DOHH2 (cell line): ENCODE data around the gene RSBN1.
"Not testable (repeated sequence)": the region's sequence is repeated elsewhere in the genome, so short reads cannot be mapped to it uniquely, and the experiment has no call there.

ENCODE experiments used
- H3F3A ChIP-seq: fragments of 200-600 bp; sonication (generic), shearing (Covaris generic); 2 replicates; pipeline ENCODE4 v1.6.0; 2016; ENCODE audit warnings: antibody characterized with exemption, mild to moderate bottlenecking; ENCODE audit not compliant: control insufficient read depth, insufficient read depth
- H3K27ac ChIP-seq: fragments of 200-600 bp; sonication (generic); 2 replicates; pipeline ENCODE4 v1.5.1; 2014; ENCODE audit warnings: low read depth, mild to moderate bottlenecking, low read length, moderate library complexity
- H3K27me3 ChIP-seq: fragments of 200-600 bp; sonication (generic); 2 replicates; pipeline ENCODE4 v1.6.1; 2014; ENCODE audit warnings: mild to moderate bottlenecking, low read length, mixed read lengths; ENCODE audit not compliant: control insufficient read depth
- H3K36me3 ChIP-seq: fragments of 200-600 bp; sonication (generic); 2 replicates; pipeline ENCODE4 v1.6.1; 2014; ENCODE audit warnings: mild to moderate bottlenecking, low read length, moderate library complexity, mixed read lengths; ENCODE audit not compliant: control insufficient read depth
- H3K4me1 ChIP-seq: fragments of 200-600 bp; sonication (generic); 2 replicates; pipeline ENCODE4 v1.6.1; 2014; ENCODE audit warnings: mild to moderate bottlenecking, low read length, mixed read lengths; ENCODE audit not compliant: control insufficient read depth
- H3K4me2 ChIP-seq: fragments of 200-600 bp; sonication (generic); 2 replicates; pipeline ENCODE4 v1.6.0; 2014; ENCODE audit warnings: mild to moderate bottlenecking, low read length, moderate library complexity
- H3K4me3 ChIP-seq: fragments of 200-600 bp; sonication (generic); 2 replicates; pipeline ENCODE4 v1.5.1; 2014; ENCODE audit warnings: mild to moderate bottlenecking, low read length, mixed read lengths
- H3K79me2 ChIP-seq: fragments of 200-600 bp; sonication (generic); 2 replicates; pipeline ENCODE4 v1.6.1; 2014; ENCODE audit warnings: mild to moderate bottlenecking, low read length, mixed read lengths; ENCODE audit not compliant: control insufficient read depth
- H3K9me2 ChIP-seq: fragments of 200-600 bp; sonication (generic); replicated peaks from 2 replicates; pipeline ENCODE4 v1.6.1; 2014; ENCODE audit warnings: mild to moderate bottlenecking, low read length, mixed read lengths; ENCODE audit not compliant: control insufficient read depth
- H3K9me3 ChIP-seq: fragments of 200-600 bp; sonication (generic); 2 replicates; pipeline ENCODE4 v1.6.1; 2014; ENCODE audit warnings: antibody characterized with exemption, low read length, mixed read lengths; ENCODE audit not compliant: control insufficient read depth, insufficient read depth
- H4K20me1 ChIP-seq: fragments of 200-600 bp; sonication (generic); 2 replicates; pipeline ENCODE4 v1.6.0; 2014; ENCODE audit warnings: low read depth, mild to moderate bottlenecking, antibody characterized with exemption, low read length, moderate library complexity; ENCODE audit not compliant: control insufficient read depth, insufficient read depth
- CTCF ChIP-seq: fragments of 200-600 bp; sonication (generic); IDR thresholded peaks from one replicate; pipeline ENCODE4 v1.5.1; 2014; ENCODE audit warnings: antibody characterized with exemption, mild to moderate bottlenecking, low read depth, low read length; ENCODE audit not compliant: poor library complexity, severe bottlenecking
- EZH2phosphoT487 ChIP-seq: fragments of 200-600 bp; sonication (generic); IDR thresholded peaks from 2 replicates; pipeline ENCODE4 v1.6.1; 2017; ENCODE audit warnings: borderline replicate concordance, mild to moderate bottlenecking, antibody characterized with exemption, low read length, moderate library complexity, mixed read lengths

RSBN1 gene

GRCh38 chr1:113721010-113721409 is 91.3 kb downstream of the RSBN1 start:
- Histone ChIP-seq H3K9me3 (peaks cover 25% of the 10 kb centered on the region), H3K9me2 (no peaks in the 10 kb centered on the region), H3F3A (no peaks in the 10 kb centered on the region), H4K20me1 (no peaks in the 10 kb centered on the region), H3K36me3 (peaks cover 31% of the 10 kb centered on the region), H3K4me3 (no peak overlapping the region), H3K27ac (no peak overlapping the region), H3K27me3 (no peaks in the 10 kb centered on the region), H3K4me2 (no peak overlapping the region), H3K79me2 (no peaks in the 10 kb centered on the region), H3K4me1 (no peaks in the 10 kb centered on the region)
- TF ChIP-seq EZH2phosphoT487 (no peak), CTCF (no peak)

GRCh38 chr1:113718621-113719020 is 93.7 kb downstream of the RSBN1 start:
- H3K9me3 ChIP-seq: peaks cover 25% of the 10 kb centered on the region
- not testable (repeated sequence) for H3K79me2 ChIP-seq

GRCh38 chr1:113717506-113717905 is 94.8 kb downstream of the RSBN1 start:
- peaks cover 34% of the 10 kb centered on the region for H3K36me3 ChIP-seq
- not testable (repeated sequence) for H3K27me3 ChIP-seq, H3K4me1 ChIP-seq, H4K20me1 ChIP-seq, H3K9me2 ChIP-seq, H3K79me2 ChIP-seq, H3F3A ChIP-seq, H3K4me3 ChIP-seq, H3K27ac ChIP-seq, H3K4me2 ChIP-seq
- peaks cover 25% of the 10 kb centered on the region for H3K9me3 ChIP-seq

More at GRCh38 chr1:113718621-113719020, 93.7 kb downstream of the RSBN1 start:
- not testable (repeated sequence) for H3K4me3 ChIP-seq, H3K27me3 ChIP-seq, H3K4me1 ChIP-seq, H3K9me2 ChIP-seq, H3F3A ChIP-seq, H4K20me1 ChIP-seq, H3K27ac ChIP-seq, H3K4me2 ChIP-seq
- H3K36me3 ChIP-seq: peaks cover 34% of the 10 kb centered on the region

- Histone ChIP-seq H3K9me2 (no peaks in the 10 kb centered on the region), H3K27me3 (no peaks in the 10 kb centered on the region), H3F3A (no peaks in the 10 kb centered on the region), H3K4me3 (no peak overlapping the region), H3K36me3 (peaks cover 22% of the 10 kb centered on the region), H3K9me3 (peaks cover 13% of the 10 kb centered on the region), H4K20me1 (no peaks in the 10 kb centered on the region), H3K4me1 (no peaks in the 10 kb centered on the region), H3K27ac (no peak overlapping the region), H3K79me2 (no peaks in the 10 kb centered on the region), H3K4me2 (no peak overlapping the region)
- TF ChIP-seq CTCF (no peak), EZH2phosphoT487 (no peak)
Observed at GRCh38 chr1:113714606-113715269, 97.5 kb downstream of the RSBN1 start.
